T follicular helper cell (primary cell): Measurements from ENCODE around the gene LGR4.

Source experiments
- DNase-seq: peaks from one replicate; pipeline ENCODE4 v3.0.0-alpha.2; 2020; ENCODE audit warnings: low read depth

Gene LGR4

GRCh38 chr11:27485930-27486773 lies 13.6 kb upstream of the LGR4 start:
- DNase-seq: no peak

GRCh38 chr11:27482793-27483192 lies 10.2 kb upstream of the LGR4 start:
- no peak for DNase-seq

GRCh38 chr11:27481992-27482391 lies 9.4 kb upstream of the LGR4 start:
- no peak for DNase-seq

GRCh38 chr11:27477831-27478230 lies 5.2 kb upstream of the LGR4 start:
- DNase-seq: no peak

GRCh38 chr11:27477243-27477642 lies 4.7 kb upstream of the LGR4 start:
- DNase-seq: no peak

GRCh38 chr11:27475622-27476021 lies 3.0 kb upstream of the LGR4 start:
- no peak for DNase-seq

- no peak for DNase-seq
Measured at GRCh38 chr11:27473017-27473406, 422 bp upstream of the LGR4 start.

DNA sequence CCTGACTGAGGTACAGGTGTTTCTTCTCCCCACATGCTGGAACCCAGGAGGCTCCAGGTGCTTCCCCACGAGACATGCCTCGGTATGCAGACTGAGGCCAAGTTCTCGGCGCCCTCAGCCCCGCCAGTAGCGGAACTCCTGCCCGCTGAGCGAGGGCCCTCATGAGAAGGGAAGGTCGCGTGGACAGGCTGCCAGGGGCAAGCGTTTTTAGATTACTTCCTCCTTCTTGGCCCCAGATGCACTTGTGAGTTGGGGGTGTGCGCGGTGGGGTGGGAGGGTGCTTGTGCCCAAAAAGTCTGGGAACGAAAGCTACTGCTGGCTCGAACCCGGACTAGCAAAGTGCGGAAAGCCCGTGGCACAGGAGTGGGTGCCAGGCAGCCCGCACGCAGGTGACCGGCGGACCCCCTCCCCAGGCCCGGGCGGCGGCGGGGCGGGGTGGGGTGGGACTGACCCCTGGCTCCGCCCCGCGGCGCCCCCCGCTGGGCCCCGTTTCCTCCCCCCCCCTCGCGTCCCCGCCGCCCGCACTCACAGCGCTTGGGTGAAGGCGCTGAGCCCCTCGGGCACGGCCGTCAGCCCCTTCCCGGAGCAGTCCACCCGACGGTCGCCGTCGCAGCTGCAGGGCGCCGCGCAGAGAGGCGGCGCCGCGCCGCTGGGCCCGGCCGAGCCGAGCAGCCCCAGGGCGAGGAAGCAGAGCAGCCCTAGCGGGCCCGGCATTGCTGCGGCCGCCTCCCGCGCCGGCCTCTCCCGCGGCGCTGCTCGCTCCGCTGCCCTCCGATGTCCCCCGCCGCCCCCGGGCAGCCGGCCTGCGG lies 797 bp downstream of the LGR4 start:
- no peak for DNase-seq

GRCh38 chr11:27470826-27471588 lies 1.6 kb downstream of the LGR4 start:
- no peak for DNase-seq

DNA sequence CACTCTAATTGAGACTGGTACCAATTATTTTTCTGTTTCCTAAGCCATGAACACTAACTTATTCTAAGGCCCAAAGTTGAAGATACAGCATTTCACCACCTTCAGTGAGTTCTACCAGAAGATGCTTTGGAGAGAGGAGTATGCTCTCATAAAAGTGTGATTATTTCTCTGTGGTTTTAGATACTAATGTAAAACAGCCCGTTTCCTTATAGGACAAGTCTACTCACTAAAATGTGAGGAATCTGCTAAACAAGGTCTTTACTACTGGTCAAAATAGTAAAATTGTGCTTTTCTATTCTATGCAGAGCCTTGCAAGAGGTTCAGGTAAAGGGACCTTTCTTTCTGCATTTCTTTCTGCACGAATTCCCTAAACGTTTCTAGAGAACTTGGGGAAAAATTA lies 2.4 kb downstream of the LGR4 start:
- DNase-seq: no peak

- no peak for DNase-seq
Measured at GRCh38 chr11:27468995-27469695, 3.4 kb downstream of the LGR4 start.

- DNase-seq: no peak
Measured at GRCh38 chr11:27468209-27468994, 4.2 kb downstream of the LGR4 start.

- DNase-seq: no peak
Measured at GRCh38 chr11:27467181-27467913, 5.2 kb downstream of the LGR4 start.

GRCh38 chr11:27466363-27466762 lies 6.2 kb downstream of the LGR4 start:
- DNase-seq: no peak

DNA sequence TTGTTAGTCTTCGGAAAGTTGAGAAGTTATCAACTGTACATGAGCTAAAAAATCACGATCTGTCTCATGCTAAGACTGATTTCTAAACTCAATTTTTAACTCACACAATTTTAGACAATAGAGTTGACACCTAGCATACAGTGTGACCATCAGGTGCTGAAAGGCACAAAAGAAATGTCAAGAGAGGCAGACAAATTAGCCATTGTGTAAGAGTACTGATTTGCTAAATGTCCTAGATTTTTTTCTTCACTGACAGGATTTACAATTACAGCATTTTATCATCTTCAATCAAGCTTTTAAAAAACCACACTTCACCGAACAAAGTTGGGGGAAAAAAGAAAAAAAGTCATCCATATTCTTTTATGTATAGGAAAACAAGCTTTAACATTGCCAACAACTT lies 7.0 kb downstream of the LGR4 start:
- DNase-seq: no peak

DNA sequence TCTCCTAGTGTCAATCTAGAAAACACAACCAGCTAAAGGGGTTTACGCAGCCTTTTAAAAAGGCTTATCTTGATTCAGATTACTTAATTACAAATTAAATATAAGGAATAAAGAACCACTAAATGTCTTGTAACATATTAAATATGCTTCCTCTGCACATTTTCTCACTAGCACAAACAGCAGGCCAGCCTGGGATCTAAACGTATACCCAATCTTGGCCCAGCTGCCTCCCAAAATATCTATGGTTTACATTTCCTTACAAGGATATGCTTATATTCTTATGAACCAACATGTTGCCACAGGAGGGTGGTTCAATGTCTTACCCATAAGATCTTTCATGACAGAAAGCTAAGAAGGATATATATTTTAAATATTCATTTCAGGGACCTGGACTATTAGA lies 7.7 kb downstream of the LGR4 start:
- no peak for DNase-seq

DNA sequence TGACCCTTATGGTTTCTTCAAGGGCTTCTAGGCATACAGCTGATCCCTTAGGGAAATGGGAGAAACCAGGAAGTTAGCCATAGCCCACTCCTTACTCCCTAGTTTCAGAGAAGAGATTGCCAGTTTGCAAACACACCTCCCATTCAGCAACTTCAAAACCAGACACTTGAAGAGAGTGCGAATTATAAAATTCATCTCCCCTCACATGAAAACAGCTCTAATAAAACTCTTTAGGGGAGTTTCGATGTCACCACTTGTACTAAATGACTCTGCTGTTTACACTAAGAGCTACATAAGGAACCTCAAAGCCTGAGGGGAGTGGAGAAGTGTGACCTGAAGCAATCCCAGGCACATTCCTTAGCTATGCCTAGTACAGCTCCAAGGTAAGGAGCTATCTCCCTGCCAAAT lies 8.3 kb downstream of the LGR4 start:
- DNase-seq: no peak

DNA sequence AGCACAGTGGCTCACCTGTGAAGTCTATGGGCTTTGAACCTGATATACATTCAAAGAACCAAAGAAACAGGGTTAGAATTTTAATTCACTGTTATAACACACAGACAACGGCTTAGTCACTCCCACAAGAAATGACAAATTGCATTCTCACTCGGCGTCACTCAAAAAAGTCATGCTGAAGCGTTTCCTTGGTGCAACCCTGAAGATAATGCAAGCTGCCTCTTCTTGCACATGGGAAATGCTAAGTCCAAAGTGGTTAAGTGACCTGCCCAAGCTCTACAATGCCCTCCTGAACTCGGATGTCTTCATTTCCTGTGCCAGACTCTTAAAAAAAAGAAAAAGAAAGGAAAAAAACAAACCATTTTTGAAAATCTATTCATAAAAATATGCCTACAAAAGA lies 10.0 kb downstream of the LGR4 start:
- no peak for DNase-seq

- no peak for DNase-seq
Measured at GRCh38 chr11:27460158-27460978, 12.2 kb downstream of the LGR4 start.
